ENCODE measurements around the gene GPATCH8.

Gene GPATCH8

DNA sequence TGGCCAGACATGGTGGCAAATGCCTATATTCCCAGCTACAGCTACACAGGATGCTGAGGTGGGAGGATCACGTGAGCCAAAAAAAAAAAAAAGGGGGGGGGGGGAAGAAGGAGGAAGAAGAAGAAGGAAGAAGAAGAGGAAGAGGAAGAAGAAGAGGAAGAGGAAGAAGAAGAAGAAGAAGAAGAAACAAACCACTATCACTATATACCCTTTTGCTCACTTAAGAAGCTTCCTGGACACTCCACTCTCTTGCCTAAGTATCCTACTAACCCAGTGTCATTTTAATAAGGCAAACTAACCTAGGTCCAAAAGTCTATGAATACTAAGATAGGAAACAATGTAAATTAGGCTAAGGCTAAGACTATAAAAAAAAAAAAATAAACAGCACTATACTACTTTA, 54.8 kb downstream of the GPATCH8 start:
- DNase-seq: no peak

DNA sequence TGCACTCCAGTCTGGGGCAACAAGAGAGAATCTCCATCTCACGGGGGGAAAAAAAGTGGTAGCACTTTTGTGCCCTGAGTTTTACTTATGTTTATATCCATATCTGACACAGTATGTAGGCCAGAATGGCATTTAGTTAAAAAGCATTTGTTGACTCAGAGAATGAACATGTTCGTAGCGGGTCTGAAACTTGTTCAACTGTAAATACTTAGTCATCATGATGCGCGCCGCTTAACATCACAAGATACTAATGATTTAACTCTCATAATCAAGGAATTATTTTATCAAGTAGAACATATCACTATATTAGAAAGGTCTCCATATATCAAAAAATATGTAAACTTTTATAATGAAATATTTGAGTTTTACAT, 58.5 kb downstream of the GPATCH8 start:
- DNase-seq: no peak

GRCh38 chr17:44442806-44443205, 60.4 kb downstream of the GPATCH8 start:
- DNase-seq: no peak

- DNase-seq: no peak
Measured at GRCh38 chr17:44439168-44439567, 64.0 kb downstream of the GPATCH8 start.

DNA sequence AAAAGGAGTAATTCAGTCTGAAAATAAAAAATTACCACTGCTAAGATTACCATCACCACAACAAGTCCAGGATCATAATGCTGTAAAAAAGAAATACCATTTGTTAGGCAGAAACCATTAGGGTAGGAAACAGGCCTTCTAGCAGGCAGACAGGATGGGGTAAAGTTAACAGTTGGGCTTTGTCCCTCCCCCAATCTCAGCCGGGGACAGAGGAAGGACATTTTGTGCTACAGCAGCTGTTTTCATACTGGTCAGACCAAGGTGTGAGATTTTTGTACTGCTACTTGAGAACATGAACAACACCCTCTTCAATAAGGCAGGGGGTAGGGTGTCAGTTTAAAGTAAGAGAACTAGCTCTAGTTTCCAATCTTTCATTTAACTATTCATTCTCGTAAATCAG, 64.6 kb downstream of the GPATCH8 start:
- DNase-seq: no peak

- no peak for DNase-seq
Measured at GRCh38 chr17:44436336-44436735, 66.9 kb downstream of the GPATCH8 start.

- no peak for DNase-seq
Measured at GRCh38 chr17:44432254-44433157, 70.7 kb downstream of the GPATCH8 start.

DNA sequence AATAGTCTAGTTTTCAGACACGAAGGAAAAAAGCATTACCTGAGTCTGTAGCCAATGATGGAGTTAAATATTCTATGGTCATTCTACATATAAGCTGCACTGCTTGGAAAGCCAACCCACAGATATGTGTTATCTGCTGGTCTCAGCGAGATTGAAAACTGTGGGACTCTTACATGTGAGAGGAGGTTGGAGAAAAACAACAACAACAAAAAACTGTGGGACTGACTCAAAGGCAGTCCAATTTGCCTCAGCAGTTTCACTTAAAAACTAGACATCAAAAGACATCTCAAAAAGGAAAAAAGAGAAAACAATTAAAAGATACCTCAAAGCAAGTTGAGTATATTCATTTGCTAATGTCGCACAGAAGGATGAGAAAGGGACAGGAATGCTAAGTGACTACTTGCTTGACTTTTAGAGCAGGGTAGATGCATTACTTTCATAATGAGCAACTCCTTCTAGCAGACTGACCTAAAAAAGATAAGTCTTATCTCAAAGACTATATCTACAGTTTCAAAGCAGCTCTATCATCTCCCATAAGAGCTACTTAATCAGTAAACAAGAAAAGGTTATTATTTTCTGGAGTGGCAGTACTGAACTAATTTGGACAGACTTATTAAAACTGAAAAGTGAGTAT, 78.3 kb downstream of the GPATCH8 start:
- no peak for DNase-seq

DNA sequence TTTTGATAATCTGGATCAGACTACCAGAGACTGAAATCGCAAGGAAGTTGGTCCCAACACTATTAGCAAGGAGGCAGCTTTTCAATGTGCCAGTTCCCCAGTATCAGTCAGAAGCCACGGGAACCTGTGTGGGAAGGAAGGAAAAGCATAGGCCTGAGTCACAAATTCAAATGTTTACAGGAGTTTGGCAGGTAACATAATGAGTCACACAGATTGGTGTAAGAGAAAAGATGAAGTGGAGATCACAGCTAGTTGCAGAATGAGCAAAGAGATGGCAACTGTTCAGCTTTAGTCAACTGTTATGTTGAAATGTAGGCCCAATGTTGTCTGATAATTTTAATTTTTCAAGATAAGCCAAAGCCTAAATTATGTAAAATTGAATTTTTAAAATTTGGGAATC, 85.7 kb downstream of the GPATCH8 start:
- DNase-seq: no peak

DNA sequence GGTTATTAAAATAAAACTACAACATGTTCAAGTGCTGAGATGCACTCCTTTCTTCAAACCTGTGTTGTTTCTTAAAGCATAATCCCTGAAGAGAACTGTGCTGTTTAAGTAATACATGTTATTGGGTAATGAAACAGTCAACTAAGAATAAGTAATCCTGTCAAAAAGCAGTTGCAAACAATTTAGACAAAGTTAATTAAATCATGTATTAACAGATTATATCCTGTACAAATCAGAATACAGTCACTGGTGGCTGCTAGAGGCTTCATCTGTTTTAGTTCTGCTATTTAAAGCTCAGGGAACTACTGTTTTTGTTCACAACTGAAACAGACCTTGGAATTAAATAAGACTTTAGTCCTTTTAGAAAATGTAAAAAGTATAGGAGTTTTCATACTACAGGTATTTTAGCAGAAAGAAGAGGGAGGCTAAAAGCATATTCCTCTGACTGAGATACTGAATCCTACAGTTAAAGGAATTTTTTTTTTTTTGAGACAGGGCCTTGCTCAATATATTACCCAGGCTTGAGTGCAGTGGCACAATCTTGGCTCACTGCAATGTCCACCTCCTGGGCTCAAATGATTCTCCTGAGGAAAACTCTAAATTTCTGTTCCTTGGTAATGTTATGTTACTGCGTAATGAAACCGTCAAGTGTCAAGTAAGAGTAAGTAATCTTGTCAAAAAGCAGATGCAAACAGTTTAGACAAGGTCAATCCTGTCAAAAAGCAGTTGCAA, 86.5 kb downstream of the GPATCH8 start:
- no peak for DNase-seq

DNA sequence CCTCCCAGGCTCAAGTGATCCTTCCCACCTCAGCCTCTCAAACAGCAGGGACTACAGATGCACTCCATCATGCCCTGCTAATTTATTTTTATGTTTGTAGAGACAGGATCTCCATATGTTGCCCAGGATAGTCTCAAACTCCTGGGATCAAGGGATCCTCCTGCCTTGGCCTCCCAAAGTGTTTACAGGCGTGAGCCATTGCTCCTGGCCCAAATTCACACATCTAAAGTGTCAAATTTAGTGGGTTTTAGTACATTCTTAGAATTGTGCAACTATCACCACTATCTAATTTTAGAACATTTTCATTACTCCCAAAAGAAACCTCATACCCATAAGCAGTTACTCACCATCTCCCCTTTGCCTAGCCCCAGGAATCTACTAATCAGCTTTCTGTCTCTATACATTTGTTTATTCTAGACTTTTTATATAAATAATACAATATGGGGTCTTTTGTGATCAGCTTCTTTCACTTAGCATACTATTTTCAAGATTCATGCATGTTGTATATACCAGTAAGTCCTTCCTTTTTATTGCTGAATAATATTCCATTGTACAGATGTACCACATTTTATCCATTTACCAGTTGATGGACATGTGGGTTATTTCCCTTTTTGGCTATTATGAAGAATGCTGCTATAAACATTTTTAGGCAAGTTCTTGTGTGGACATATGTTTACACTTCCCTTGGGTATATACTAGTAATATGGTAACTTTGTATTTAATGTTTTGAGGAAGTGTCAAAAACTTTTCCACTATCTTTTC, 88.6 kb downstream of the GPATCH8 start:
- DNase-seq: no peak

GRCh38 chr17:44409309-44410028, 93.7 kb downstream of the GPATCH8 start:
- no peak for DNase-seq

DNA sequence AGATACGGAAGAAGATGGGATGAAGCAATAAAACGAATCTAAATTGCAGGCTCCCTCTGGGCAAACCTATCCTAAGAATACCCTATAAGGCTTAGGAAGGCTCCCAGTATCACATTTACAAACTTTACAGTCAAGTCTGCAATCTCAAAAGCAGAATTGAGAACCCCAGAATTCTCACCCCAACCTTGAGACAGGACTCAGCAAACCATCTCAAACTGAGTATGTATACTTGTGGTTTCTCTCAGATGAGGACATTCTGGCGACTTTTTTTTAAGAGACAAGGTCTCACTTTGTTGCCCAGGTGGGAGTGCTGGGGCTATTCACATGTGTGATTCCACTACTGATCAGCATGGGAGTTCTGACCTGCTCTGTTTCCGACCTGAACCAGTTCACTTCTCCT, 94.4 kb downstream of the GPATCH8 start:
- DNase-seq: no peak

GRCh38 chr17:44402564-44403172, 100.5 kb downstream of the GPATCH8 start:
- DNase-seq: no peak

GRCh38 chr17:44400226-44400847, 102.9 kb downstream of the GPATCH8 start:
- DNase-seq: no peak

DNA sequence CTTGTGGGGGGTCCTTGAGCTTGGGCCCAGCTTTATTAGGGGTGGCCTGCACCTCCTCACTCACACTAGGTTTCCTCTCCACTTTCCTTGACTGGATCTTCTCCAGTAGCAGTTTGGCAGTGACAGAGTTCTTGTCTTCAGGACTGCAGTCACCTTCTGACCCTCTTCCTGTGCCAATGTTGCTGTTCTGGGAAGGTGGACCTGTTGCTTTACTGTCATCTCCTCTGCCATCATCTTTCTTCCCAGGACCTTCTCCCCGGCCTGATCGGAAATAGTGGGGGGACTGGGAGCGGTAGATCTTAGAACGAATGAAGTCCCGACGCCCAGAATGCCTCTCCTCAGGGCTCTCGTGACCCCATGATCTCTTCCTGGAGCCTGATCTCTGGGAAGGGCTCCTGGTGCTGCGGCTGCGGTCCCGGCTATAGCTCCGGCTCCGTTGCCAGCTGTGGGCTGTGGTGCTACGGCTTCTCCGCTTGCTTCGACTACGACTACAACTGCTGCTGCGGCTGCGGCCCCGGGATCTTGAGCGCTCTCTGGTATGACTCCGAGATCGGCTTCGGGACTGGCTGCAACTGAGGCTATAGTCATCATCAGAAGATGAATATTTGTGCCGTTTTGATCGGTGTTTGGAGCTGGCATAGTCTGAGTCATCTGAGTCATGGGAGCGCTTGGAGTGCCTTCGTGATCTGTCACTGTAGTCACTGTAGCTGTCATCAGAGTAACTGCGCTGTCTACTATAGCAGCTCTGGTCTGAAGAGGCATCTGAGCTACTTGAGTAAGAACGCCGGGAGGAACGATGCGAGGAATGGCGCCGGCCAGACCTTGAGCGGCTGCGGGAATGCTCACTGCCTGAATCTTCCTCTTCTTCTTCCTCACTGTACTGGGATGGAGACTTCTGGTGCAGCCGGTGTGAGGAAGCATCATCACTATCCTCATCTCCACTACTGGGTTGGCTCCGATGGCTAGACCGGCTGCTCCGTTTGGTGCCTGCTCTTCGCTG, 104.2 kb downstream of the GPATCH8 start:
- no peak for DNase-seq

DNA sequence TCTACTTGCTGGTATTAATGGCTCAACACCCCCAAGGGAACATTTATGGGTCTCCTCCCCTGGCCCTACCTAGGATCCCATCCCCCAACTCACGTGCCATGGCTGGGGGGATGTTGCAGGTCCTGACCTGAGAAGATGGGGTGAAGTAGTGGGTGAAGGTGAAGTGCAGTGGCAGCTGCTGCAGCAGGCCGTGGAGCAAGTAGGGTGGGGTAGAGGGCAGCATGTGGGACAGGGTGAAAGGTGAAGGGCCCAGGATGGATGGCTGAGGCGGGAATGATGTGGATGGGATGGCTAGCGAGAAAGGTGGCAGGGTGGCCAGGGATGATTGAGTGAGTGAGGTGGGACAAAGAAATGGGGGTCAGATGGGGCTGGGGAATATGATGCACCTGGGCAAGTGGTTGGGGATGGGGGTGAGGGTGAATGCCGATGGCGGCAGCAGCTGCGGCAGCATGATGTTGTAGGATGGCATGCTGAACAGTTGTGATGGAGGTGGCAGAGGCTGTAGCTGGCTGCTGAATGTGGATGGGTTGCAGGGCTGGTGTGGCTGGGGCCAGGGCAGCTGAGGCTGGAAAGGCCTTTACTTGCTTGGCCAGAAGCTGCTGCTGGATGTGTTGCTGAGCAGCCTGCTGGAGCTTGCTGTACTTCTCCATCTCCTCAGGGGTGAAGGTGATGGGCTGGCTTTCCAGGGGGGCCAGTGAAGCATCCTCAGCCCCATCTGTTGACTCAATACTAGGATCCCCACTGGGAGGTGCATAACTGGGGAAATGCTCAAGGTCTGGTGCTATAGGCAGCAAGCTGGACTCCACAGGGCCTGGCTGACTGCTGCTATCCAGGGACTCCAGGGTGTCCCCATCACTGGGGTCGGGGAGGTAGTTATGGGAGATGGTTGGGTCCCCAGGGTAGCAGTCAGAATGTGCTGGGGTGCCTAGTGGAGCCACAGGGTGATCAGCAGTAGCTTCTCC, 105.4 kb downstream of the GPATCH8 start:
- DNase-seq: no peak

GRCh38 chr17:44396946-44397345, 106.3 kb downstream of the GPATCH8 start:
- DNase-seq: no peak

DNA sequence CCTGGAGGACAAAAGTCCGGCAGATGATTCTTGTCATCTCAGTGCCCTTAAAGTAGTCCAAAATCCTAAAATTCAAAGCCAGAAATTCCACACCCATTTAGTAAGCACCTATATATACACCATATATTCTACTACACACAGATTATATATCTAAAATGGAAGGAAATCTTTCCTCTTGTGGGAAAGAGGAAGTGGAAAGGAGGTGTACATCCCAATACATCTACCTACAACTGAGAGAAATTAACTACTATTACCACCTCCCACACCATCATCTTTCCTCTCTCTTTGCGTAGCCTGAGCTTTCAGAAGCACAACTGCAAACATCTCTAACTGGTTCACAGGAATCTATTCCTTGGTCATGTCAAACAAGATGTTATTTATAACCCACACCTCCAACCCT, 108.4 kb downstream of the GPATCH8 start:
- no peak for DNase-seq

Data from NCI-H2227 treated with DMSO at 0.1 percent for 48 hours (cell line).